Vagina (tissue), 2 donors: ENCODE measurements around the gene MARK3.

Experiments
- POLR2AphosphoS5 ChIP-seq, 2 donors: sonication (generic); formaldehyde crosslinking; IDR thresholded peaks; one replicate each; pipeline ENCODE4 v1.9.0; 2017; ENCODE audit warnings: antibody characterized with exemption in 2 of 2, mild to moderate bottlenecking in 2 of 2, low read depth in 1 of 2; ENCODE audit not compliant: insufficient read depth in 1 of 2
- TF ChIP-seq, protein P1 (sequence below), 3 experiments: fragments of 450-650 bp in 2 of 3; fragments of 200-600 bp in 1 of 3; sonication (generic) in 1 of 3; IDR thresholded peaks; one replicate each; pipeline ENCODE4 v1.5.1; 2017 to 2019; ENCODE audit warnings: antibody characterized with exemption in 3 of 3, mild to moderate bottlenecking in 2 of 3, moderate library complexity in 2 of 3

DNA sequence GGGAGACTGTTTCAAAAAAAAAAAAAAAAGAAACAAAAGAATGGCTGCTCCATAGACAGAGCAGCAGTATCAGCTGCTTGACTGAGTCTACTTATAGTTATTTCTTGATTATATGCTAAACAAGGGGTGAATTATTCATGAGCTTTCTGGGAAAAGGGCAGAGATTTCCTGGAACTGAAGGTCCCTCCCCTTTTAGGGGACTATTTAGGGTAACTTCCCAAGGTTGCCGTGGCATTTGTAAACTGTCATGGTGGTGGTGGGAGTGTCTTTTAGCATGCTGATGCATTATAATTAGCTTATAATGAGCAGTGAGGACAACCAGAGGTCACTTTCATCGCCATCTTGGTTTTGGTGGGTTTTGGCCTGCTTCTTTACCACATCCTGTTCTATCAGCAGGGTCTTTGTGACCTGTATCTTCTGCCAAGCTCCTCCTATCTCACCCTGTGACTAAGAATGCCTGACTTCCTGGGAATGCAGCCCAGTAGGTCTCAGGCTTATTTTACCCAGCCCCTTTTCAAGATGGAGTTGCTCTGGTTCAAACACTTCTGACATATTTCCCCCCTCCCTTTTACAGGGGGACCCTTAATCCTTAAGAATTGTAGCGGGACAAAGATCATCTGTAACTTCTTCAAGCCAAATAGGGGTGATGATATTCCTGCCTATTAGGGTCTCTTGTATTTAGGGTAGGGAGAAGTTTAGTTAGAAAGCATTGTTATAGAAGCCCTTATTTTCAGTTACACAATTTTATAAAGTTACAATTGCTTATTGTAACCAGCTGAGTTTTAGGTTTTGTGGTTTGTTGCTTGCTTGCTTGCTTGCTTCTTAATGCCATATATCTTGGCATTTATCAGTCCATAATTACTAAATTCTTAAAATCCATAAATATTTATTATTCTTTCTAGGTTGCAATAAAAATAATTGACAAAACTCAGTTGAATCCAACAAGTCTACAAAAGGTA lies 42.5 kb downstream of the MARK3 start:
- TF ChIP-seq, protein P1, sequence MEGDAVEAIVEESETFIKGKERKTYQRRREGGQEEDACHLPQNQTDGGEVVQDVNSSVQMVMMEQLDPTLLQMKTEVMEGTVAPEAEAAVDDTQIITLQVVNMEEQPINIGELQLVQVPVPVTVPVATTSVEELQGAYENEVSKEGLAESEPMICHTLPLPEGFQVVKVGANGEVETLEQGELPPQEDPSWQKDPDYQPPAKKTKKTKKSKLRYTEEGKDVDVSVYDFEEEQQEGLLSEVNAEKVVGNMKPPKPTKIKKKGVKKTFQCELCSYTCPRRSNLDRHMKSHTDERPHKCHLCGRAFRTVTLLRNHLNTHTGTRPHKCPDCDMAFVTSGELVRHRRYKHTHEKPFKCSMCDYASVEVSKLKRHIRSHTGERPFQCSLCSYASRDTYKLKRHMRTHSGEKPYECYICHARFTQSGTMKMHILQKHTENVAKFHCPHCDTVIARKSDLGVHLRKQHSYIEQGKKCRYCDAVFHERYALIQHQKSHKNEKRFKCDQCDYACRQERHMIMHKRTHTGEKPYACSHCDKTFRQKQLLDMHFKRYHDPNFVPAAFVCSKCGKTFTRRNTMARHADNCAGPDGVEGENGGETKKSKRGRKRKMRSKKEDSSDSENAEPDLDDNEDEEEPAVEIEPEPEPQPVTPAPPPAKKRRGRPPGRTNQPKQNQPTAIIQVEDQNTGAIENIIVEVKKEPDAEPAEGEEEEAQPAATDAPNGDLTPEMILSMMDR (IDR thresholded peaks at IDR 0.05): no peak
- TF ChIP-seq POLR2AphosphoS5 (IDR thresholded peaks at IDR 0.05; ENCODE audit: insufficient read depth in 1 of 2, low read depth in 1 of 2): no peak
